Aorta (tissue), 5 donors: ENCODE data around the gene PLB1. TPM values are rescaled to one million over a fixed set of nuclear protein-coding genes. Genes with fewer than 3 reads are reported as not detected.

Experiments used
- ATAC-seq: fragments of 200-7000 bp; cut with Tn5 transposase; one replicate; pipeline ENCODE4 v1.9.1; 2022; ENCODE audit warnings: moderate library complexity; ENCODE audit not compliant: low FRiP score
- DNase-seq, 2 donors: peaks; one replicate each; pipeline ENCODE4 v3.0.0-alpha.2; 2020
- H3K27ac ChIP-seq, 2 donors: one replicate each; pipeline ENCODE4 v1.5.1; 2013; ENCODE audit warnings: low read length in 2 of 2, mild to moderate bottlenecking in 2 of 2, moderate library complexity in 2 of 2, control low read depth in 1 of 2, inconsistent platforms in 1 of 2, low read depth in 1 of 2
- H3K27me3 ChIP-seq, 2 donors: one replicate each; pipeline ENCODE4 v1.6.1; 2013; ENCODE audit warnings: control low read depth in 1 of 2, low read length in 1 of 2, mild to moderate bottlenecking in 1 of 2, moderate library complexity in 1 of 2; ENCODE audit not compliant: insufficient read depth in 2 of 2, control insufficient read depth in 1 of 2
- H3K36me3 ChIP-seq, 2 donors: one replicate each; pipeline ENCODE4 v1.6.1; 2013; ENCODE audit warnings: control low read depth in 1 of 2, low read length in 1 of 2, mild to moderate bottlenecking in 1 of 2; ENCODE audit not compliant: insufficient read depth in 2 of 2, control insufficient read depth in 1 of 2
- H3K4me1 ChIP-seq, 2 donors: one replicate each; pipeline ENCODE4 v1.6.1; 2013; ENCODE audit warnings: low read length in 2 of 2, control low read depth in 1 of 2, mild to moderate bottlenecking in 1 of 2, moderate library complexity in 1 of 2; ENCODE audit not compliant: insufficient read depth in 2 of 2, control insufficient read depth in 1 of 2
- H3K4me3 ChIP-seq, 2 donors: one replicate each; pipeline ENCODE4 v1.5.1; 2013; ENCODE audit warnings: low read length in 2 of 2, control low read depth in 1 of 2, mild to moderate bottlenecking in 1 of 2
- H3K9me3 ChIP-seq: one replicate; pipeline ENCODE4 v1.6.1; 2013; ENCODE audit warnings: mild to moderate bottlenecking, low read length; ENCODE audit not compliant: control insufficient read depth
- WGBS, 2 donors: extraction: QIAGEN DNeasy Blood & Tissue Kit; methylation state at CpG; one replicate each; pipeline ENCODE4 v1.1.7; 2013; 5-methylcytosine and 5-hydroxymethylcytosine counted together
- intact Hi-C, 2 donors: fragments of 100-400 bp; cut with DNase I; formaldehyde crosslinking; loops; one replicate each; pipeline versions ENCODE4 v1.14.2 to v1.15.0; 2022
- polyA plus RNA-seq, 2 donors: library from polyadenylated mRNA; stranded (reverse); fragments of 200-250 nt; gene quantifications; one replicate each; pipeline ENCODE4 v1.2.3, GENCODE V29; 2013
- total RNA-seq, 2 donors: library from RNA; stranded (reverse); fragmentation: NEBNext Ultra II Directional; extraction: Animal tissue kit (Norgen Biotek cat#: 25700); gene quantifications; one replicate each; pipeline ENCODE4 v1.2.1, GENCODE V29; 2021
- donor health status: healthy with polysubstance abuse.
- donor health status: Bipolar disorder and iron deficiency.
- donor health status: DM: no; HTN: no; CAD: no.
- donor health status: DM: no; HTN: no; CAD: no.
- donor health status: DM: yes; HTN: yes; CAD: no.

PLB1 gene
- total and polyA plus RNA-seq, 4 donors, result 4.9 to 16.3 (median 7.1) TPM

- Histone ChIP-seq H3K4me1 (peaks cover 0 to 8% of the 10 kb centered on the region in 2 donors), H3K36me3 (no peaks in the 10 kb centered on the region), H3K4me3 (no peak overlapping the region), H3K9me3 (no peaks in the 10 kb centered on the region), H3K27me3 (no peaks in the 10 kb centered on the region), H3K27ac (peak overlapping the region; percentile 100)
- ATAC-seq, result no peak
- 22 to 26% methylated on average over 5 of the region's 5 CpGs for WGBS, 2 donors
- intact Hi-C loops, result loop anchor here (5.0 kb wide), 1 partner anchor 33 kb away; no protein-coding TSS in a partner anchor
- DNase-seq, result no peak
These were observed 133.1 kb downstream of the PLB1 start for GRCh38 chr2:28628987-28629386.

- ATAC-seq, result no peak
- H3K4me3 ChIP-seq, result no peak overlapping the region
- H3K36me3 ChIP-seq, result no peaks in the 10 kb centered on the region
- peak overlapping the region; percentile 100 for H3K27ac ChIP-seq
- H3K9me3 ChIP-seq, result no peaks in the 10 kb centered on the region
- H3K27me3 ChIP-seq, result no peaks in the 10 kb centered on the region
- intact Hi-C loops, result loop anchor here (5.0 kb wide), 1 partner anchor 32 kb away; no protein-coding TSS in a partner anchor
- 85 to 87% methylated on average over 7 of the region's 7 CpGs for whole genome bisulfite sequencing, 2 donors
- no peak for DNase-seq
- H3K4me1 ChIP-seq, result peaks cover 0 to 8% of the 10 kb centered on the region in 2 donors
These were observed 134.1 kb downstream of the PLB1 start for GRCh38 chr2:28629910-28630309.

- peaks cover 0 to 8% of the 10 kb centered on the region in 2 donors for H3K4me1 ChIP-seq
- peak overlapping the region in 1 of 2 donors; percentile 100 for H3K27ac ChIP-seq
- H3K9me3 ChIP-seq, result no peaks in the 10 kb centered on the region
- DNase-seq (no peak), ATAC-seq (no peak)
- H3K27me3 ChIP-seq, result no peaks in the 10 kb centered on the region
- 78 to 79% methylated on average over 3 of the region's 3 CpGs for WGBS, 2 donors
- no peak overlapping the region for H3K4me3 ChIP-seq
- intact Hi-C loops, result no loop called here
- H3K36me3 ChIP-seq, result no peaks in the 10 kb centered on the region
These were observed 134.5 kb downstream of the PLB1 start for GRCh38 chr2:28630341-28630740.

- no peaks in the 10 kb centered on the region for H3K9me3 ChIP-seq
- intact Hi-C loops, result no loop called here
- no peak overlapping the region for H3K4me3 ChIP-seq
- peaks cover 0 to 8% of the 10 kb centered on the region in 2 donors for H3K4me1 ChIP-seq
- no peak overlapping the region for H3K27ac ChIP-seq
- H3K27me3 ChIP-seq, result no peaks in the 10 kb centered on the region
- 62 to 74% methylated on average over 11 of the region's 11 CpGs for WGBS, 2 donors
- no peak for DNase-seq
- ATAC-seq, result no peak
- no peaks in the 10 kb centered on the region for H3K36me3 ChIP-seq
These were observed 135.8 kb downstream of the PLB1 start for GRCh38 chr2:28631514-28632206.

- peaks cover 4 to 7% of the 10 kb centered on the region in 2 donors for H3K4me1 ChIP-seq
- H3K27ac ChIP-seq, result no peak overlapping the region
- intact Hi-C loops, result no loop called here
- H3K36me3 ChIP-seq, result no peaks in the 10 kb centered on the region
- H3K4me3 ChIP-seq, result no peak overlapping the region
- no peaks in the 10 kb centered on the region for H3K9me3 ChIP-seq
- no peaks in the 10 kb centered on the region for H3K27me3 ChIP-seq
- ATAC-seq (no peak), DNase-seq (no peak)
- 96% methylated on average over 6 of the region's 6 CpGs for WGBS, 2 donors
These were observed 136.9 kb downstream of the PLB1 start for GRCh38 chr2:28632791-28633190.

GRCh38 chr2:28633204-28633603 lies 137.3 kb downstream of the PLB1 start:
- ATAC-seq, result no peak
- Histone ChIP-seq H3K27ac (peak overlapping the region in 1 of 2 donors; percentile 61), H3K4me3 (no peak overlapping the region), H3K36me3 (no peaks in the 10 kb centered on the region), H3K4me1 (peaks cover 3 to 8% of the 10 kb centered on the region in 2 donors), H3K9me3 (no peaks in the 10 kb centered on the region), H3K27me3 (no peaks in the 10 kb centered on the region)
- WGBS, 2 donors, result 90 to 92% methylated on average over 7 of the region's 7 CpGs
- intact Hi-C loops, result no loop called here
- no peak for DNase-seq

GRCh38 chr2:28633746-28634145 lies 137.9 kb downstream of the PLB1 start:
- DNase-seq, result no peak

GRCh38 chr2:28635191-28635611 lies 139.3 kb downstream of the PLB1 start:
- H3K27ac ChIP-seq, result peak overlapping the region in 1 of 2 donors; percentile 99
- no peak overlapping the region for H3K4me3 ChIP-seq
- intact Hi-C loops, result loop anchor here in 1 of 2 donors (5.0 kb wide), 1 partner anchor 117 kb away; the partner anchor contains the start of gene PPP1CB
- no peaks in the 10 kb centered on the region for H3K27me3 ChIP-seq
- peak; percentile 87 for ATAC-seq
- H3K4me1 ChIP-seq, result peaks cover 5 to 9% of the 10 kb centered on the region in 2 donors
- DNase-seq, result peak; percentile 73 to 81
- 1 to 2% methylated on average over 2 of the region's 2 CpGs for WGBS, 2 donors
- no peaks in the 10 kb centered on the region for H3K36me3 ChIP-seq
- no peaks in the 10 kb centered on the region for H3K9me3 ChIP-seq

More at GRCh38 chr2:28633746-28634145, 137.9 kb downstream of the PLB1 start:
- Histone ChIP-seq H3K27ac (peak overlapping the region; percentile 61 to 97), H3K4me1 (peaks cover 3 to 9% of the 10 kb centered on the region in 2 donors), H3K36me3 (no peaks in the 10 kb centered on the region), H3K4me3 (no peak overlapping the region), H3K9me3 (no peaks in the 10 kb centered on the region), H3K27me3 (no peaks in the 10 kb centered on the region)
- intact Hi-C loops, result no loop called here
- 59 to 65% methylated on average over 5 of the region's 5 CpGs for WGBS, 2 donors
- ATAC-seq, result no peak

- H3K4me1 ChIP-seq, result peaks cover 5 to 9% of the 10 kb centered on the region in 2 donors
- H3K9me3 ChIP-seq, result no peaks in the 10 kb centered on the region
- no peaks in the 10 kb centered on the region for H3K27me3 ChIP-seq
- H3K27ac ChIP-seq, result peak overlapping the region; percentile 99
- no peak overlapping the region for H3K4me3 ChIP-seq
- WGBS, 2 donors, result 63 to 69% methylated on average over 2 of the region's 2 CpGs
- H3K36me3 ChIP-seq, result no peaks in the 10 kb centered on the region
- intact Hi-C loops, result loop anchor here in 1 of 2 donors (5.0 kb wide), 1 partner anchor 116 kb away; the partner anchor contains the start of gene PPP1CB
- ATAC-seq (no peak), DNase-seq (peak in 1 of 2 donors; percentile 8)
These were observed 140.6 kb downstream of the PLB1 start for GRCh38 chr2:28636491-28636890.
